Activated naive CD4-positive, alpha-beta T cell treated with anti-CD3 and anti-CD28 coated beads, Interleukin-2, amount 50 U/mL, for 72 hours (primary cell): Measurements from ENCODE around the gene NXPH3. TPM values are rescaled to one million over a fixed set of nuclear protein-coding genes. Genes with fewer than 3 reads are reported as not detected.
A peak's percentile ranks its signal among the peaks of the same experiment; 100 is the strongest.

Experiments
- ATAC-seq, 2 donors: fragments of 150-1000 bp; cut with Tn5 transposase; 2 replicates each; pipeline ENCODE4 v1.10.0; 2021; ENCODE audit warnings: mild to moderate bottlenecking in 2 of 2, moderate library complexity in 2 of 2
- DNase-seq, 2 donors: peaks; one replicate each; pipeline ENCODE4 v3.0.0; 2021 to 2022; ENCODE audit warnings: low spot score in 2 of 2
- H3K27ac Mint-ChIP-seq, 2 donors: one replicate each; pipeline ENCODE4 v1.8.0; 2022; ENCODE audit warnings: mild to moderate bottlenecking in 2 of 2, mixed read lengths in 2 of 2
- H3K36me3 Mint-ChIP-seq, 2 donors: one replicate each; pipeline ENCODE4 v1.8.0; 2022; ENCODE audit warnings: mixed read lengths in 2 of 2
- H3K9me3 Mint-ChIP-seq, 2 donors: one replicate each; pipeline ENCODE4 v1.8.0; 2022; ENCODE audit warnings: mixed read lengths in 2 of 2
- total RNA-seq, 2 donors: library from RNA; stranded (reverse); gene quantifications; one replicate each; pipeline ENCODE4 v1.2.3, GENCODE V29; 2022

Gene NXPH3
- total RNA-seq, 2 donors from 2014 or later, result 0.14 to 0.23 TPM

- no peaks in the 10 kb centered on the region for H3K9me3 Mint-ChIP-seq
- no peak for DNase-seq
- no peak for ATAC-seq
- no peaks in the 10 kb centered on the region for H3K36me3 Mint-ChIP-seq
- H3K27ac Mint-ChIP-seq, result no peak overlapping the region
These were observed 4.5 kb downstream of the NXPH3 start for GRCh38 chr17:49580055-49580721.

DNA sequence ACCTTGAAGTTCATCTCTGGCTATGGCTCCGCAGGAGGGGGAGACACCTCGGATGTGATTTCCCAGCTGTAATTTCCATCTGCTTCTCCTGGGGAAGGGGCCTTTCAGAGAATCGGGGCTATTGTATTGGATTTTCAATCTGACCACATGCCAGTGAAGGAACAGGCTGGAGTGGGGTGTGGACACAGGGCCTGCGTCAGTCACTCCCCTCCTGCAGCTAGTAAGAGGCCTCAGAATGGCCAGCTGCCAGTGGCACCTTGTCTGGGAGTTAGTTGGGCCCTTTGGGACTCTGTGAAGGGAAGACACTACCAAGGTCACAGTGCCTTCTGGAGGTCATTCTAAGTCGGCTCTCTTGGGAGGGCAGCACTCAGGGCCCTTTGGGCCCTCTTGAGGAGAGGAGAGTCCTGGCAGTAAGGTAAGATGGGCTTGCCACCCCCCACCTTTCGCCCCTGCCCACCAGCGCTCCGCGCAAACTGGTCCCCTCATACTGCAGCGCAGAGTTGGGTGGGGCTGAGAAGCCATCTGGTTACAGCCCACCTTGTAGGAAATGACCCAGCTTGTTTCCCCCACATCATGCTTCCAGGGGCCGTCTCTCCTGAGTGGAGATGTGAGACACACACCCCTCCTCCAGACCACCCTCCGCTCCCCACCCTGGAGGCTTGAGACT, 5.4 kb downstream of the NXPH3 start:
- ATAC-seq (no peak), DNase-seq (no peak)
- no peaks in the 10 kb centered on the region for H3K36me3 Mint-ChIP-seq
- H3K27ac Mint-ChIP-seq, result no peak overlapping the region
- no peaks in the 10 kb centered on the region for H3K9me3 Mint-ChIP-seq

DNA sequence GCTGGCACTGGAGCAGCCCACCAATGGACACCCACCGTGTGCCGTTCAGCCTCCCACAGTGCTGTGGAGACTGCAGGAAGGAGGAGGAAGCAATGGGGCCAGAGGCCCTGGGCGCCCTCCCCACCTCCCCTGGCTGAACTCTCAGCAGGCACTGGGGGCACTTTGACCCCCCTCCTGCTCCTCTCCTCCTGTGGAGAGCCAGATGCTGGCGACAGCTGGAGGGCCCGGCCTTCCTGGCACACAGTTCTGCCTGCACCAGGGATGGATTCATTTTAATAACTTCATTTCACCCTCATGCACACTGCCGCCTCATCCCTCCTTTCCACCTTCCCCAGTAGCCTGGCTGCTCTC, 6.0 kb downstream of the NXPH3 start:
- no peak for DNase-seq
- no peak overlapping the region for H3K27ac Mint-ChIP-seq
- no peaks in the 10 kb centered on the region for H3K36me3 Mint-ChIP-seq
- ATAC-seq, result no peak
- H3K9me3 Mint-ChIP-seq, result no peaks in the 10 kb centered on the region

DNA sequence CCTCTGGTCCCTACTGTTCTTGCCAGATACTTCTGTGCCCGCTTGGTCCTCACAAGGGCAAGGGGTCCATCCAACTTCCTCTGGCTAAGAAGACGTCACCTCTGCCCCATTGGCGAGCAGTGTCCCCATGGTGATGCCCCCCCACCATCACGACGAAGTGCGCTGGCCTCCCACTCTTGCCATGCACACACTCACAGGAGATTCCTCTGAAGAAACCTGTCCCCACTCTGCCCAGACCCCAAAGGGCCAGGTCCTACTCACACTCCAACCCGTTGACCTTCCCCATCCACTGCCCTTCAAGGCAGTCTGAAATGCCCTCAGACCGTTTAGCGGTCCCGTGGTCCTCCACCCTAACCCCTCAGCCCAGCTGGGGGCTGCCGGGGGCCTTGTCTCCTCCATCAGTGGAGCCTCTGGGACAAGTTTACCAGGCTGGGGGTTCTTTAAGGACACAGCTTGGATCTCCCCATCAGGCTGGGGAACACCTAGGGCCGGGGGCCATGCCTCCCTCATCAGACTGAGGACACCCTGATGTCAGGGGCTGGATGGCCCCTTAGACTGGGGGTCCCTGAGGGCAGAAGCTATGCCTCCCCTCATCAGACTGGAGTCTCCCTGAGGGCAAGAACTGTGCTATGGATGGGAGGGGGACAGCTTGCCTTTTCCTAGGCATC, 6.5 kb downstream of the NXPH3 start:
- ATAC-seq (no peak), DNase-seq (no peak)
- Mint-ChIP-seq H3K9me3 (no peaks in the 10 kb centered on the region), H3K36me3 (no peaks in the 10 kb centered on the region), H3K27ac (peak overlapping the region in 1 of 2 donors; percentile 72)

DNA sequence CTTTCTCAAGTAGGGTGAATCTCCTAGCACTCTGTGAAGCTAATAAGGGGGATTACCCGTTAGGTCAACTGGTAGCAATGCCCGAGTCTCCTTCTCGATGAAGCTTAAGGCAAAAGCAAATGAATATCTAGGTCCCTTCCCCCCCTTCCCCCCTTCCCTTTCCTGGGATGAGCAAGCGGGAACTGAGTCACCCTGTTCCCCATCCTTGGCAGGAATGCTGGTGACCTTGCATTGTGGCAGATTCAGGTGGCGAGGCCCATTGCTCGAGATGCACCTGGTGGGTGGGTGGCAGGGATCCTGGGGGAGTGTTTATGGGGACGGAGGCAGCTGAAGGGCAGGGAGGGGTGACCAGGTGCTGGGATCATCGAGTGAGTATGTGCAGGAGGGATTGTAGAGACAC, 7.1 kb downstream of the NXPH3 start:
- Mint-ChIP-seq H3K27ac (no peak overlapping the region), H3K36me3 (no peaks in the 10 kb centered on the region), H3K9me3 (no peaks in the 10 kb centered on the region)
- ATAC-seq (no peak), DNase-seq (no peak)

DNA sequence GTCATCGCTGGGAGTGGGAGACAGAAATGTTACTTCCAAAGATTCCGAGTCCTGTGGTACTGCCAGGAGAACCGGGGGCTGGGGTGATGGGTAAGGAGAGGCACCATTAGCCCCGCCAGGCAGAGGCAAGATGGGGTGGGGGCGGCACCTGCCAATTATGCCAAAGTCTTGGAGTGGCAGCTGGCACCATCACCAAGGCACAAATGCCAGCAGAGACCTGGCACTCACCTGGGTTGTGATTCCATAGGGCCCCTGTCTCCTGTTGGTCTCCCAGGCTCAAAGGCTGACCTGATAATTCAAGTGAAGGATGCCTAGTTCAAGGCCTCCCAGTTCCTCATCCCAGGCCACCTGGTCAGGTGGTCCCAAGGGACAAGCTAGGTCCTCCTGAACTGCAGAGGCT, 7.6 kb downstream of the NXPH3 start:
- no peak for ATAC-seq
- H3K36me3 Mint-ChIP-seq, result no peaks in the 10 kb centered on the region
- no peaks in the 10 kb centered on the region for H3K9me3 Mint-ChIP-seq
- DNase-seq, result no peak
- no peak overlapping the region for H3K27ac Mint-ChIP-seq

DNA sequence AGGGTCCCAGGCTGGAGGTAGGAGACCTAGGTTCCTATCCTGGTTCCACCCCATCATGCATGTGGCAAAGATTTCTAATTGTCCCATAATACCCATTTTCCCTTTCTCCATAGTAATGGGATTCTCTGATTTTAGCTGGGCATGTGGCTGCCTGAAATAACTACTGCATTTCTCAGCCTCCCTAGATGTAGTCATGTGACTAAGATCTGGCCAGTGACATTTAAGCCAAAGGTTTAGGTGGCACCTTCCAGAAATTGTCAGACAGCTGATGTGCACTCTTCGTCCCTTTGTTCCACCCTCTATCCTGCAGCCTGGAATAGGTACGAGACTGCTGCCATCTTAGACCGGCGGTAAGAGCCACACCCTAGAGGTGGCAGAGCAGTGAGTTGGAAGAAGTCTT, 8.2 kb downstream of the NXPH3 start:
- Mint-ChIP-seq H3K9me3 (no peaks in the 10 kb centered on the region), H3K27ac (no peak overlapping the region), H3K36me3 (no peaks in the 10 kb centered on the region)
- DNase-seq (no peak), ATAC-seq (no peak)

DNA sequence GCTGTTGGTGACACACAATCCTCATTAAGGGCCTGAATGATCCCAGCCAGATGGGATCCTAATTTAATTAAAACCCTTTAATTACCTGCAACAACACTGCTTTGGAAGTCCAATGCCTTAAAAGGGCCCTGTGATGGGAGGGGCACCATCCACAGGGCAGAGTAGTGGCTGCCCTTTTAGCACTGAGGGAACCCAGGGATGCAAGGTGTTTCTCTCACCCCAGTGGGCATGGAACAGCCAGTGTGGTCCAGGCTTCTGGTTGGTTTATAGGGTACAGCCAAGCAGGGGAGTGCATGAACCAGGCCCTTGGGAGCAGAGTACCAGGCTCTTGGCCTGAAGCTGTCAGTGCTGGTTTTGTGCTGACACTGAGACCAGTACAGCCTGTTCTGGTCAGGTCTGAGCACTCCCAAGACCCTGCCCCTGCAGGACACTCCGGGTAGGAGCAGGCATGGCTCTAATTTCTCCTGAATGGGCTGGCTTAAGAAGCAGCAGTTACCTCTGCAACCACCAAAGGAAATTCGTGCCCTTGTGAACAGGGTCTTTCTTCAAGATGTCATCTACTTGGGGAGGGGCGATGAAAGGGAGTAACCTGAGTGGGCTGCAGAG, 9.9 kb downstream of the NXPH3 start:
- H3K36me3 Mint-ChIP-seq, result no peaks in the 10 kb centered on the region
- DNase-seq, result no peak
- H3K9me3 Mint-ChIP-seq, result no peaks in the 10 kb centered on the region

DNA sequence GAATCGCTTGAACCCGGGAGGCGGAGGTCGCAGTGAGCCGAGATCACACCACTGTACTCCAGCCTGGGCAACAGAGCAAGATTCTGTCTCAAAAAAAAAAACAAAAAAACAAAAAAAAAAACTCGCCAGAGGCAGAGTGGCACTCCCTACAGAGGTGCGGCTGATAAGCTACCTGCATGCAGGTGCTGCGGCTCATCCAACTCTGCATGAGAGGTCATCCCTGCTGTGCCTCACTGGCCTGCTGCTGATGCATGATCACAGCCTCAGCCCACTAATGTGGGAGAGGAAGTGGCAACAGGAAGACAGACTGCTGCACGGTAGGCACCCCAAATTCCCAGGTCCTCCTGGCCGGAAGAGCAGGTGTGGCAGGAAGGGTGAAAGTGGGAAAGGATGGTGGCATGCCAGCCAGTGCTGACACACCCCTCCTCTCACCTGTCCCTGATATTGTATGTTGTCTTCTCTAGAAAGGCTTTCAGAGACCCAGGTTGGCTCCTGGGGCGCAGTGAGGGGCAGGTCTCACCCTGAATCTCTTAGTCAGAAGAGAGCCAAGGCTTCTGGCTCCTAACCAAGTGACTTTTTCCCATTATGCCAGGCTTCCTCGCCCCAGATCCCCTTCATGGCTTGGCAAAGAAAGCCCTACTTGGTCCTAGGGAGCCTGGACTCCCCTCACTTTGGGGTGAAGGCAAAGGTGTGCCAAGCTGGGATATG, 11.8 kb downstream of the NXPH3 start:
- Mint-ChIP-seq H3K27ac (no peak overlapping the region), H3K36me3 (no peaks in the 10 kb centered on the region), H3K9me3 (no peaks in the 10 kb centered on the region)
- ATAC-seq, result no peak
- DNase-seq, result no peak

More for the DNA sequence above, 9.9 kb downstream of the NXPH3 start:
- ATAC-seq, result peak in 1 of 2 donors; percentile 17
- no peak overlapping the region for H3K27ac Mint-ChIP-seq

- no peaks in the 10 kb centered on the region for H3K36me3 Mint-ChIP-seq
- ATAC-seq, result peak in 1 of 2 donors; percentile 11
- no peak overlapping the region for H3K27ac Mint-ChIP-seq
- no peaks in the 10 kb centered on the region for H3K9me3 Mint-ChIP-seq
- no peak for DNase-seq
These were observed 12.6 kb downstream of the NXPH3 start for GRCh38 chr17:49588312-49588711.

DNA sequence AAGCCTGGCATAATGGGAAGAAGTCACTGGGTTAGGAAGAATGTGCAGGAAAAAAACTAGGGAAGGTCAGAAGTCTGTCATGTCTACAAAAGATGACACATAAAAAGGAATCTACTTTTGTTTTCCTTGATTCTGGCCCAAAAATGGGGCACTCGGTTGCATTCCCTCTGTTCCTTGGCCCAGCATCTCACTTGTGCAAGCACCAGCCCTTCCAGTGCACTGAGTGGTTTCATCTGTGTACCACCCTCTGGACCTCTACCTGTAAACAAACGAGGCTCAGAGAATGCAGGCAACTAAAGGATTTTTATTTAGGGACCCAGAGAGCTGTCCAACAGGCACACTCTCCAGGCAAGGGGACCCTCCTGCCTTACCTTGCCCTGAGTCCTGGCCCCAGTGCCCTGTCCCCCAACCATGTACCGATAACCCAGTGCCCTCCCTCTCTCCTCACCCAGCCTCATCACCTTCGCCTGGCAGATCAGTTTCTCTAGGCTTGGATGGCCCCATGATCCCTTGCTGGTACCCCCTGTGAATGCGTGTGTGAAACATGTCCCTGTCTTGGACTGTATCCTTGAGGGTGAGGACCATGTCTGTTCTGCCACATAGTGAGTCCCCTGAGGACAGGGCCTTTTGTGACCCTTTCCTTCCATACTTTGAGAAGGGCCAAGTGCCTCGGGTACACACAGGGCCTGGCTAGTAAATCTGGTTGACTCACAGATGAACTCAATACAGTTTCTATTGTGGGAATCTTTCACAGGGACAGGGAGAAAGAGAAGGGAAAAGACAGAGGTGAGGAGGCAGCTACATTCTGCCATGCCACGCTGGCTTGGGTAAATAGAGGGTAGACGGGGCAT, 13.3 kb downstream of the NXPH3 start:
- Mint-ChIP-seq H3K27ac (peak overlapping the region in 1 of 2 donors; percentile 48), H3K36me3 (no peaks in the 10 kb centered on the region), H3K9me3 (no peaks in the 10 kb centered on the region)
- ATAC-seq, result no peak
- DNase-seq, result no peak

DNA sequence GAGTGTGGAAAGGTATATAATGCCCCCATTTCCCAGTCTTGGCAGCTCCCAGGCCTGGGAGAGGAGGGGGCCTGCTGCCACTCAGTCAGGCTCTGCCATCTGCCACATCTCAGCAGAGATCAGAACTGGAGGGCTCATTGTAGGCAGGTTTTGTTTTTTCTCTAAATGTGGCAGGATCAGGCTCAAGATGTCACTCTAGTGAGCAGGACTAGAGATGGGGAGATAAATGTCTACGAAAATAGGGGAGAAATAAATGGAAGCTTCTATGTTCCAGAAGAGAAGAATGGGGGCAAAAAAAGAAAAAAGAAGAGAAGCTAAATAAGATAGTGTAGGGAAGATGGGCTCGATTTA, 13.9 kb downstream of the NXPH3 start:
- Mint-ChIP-seq H3K36me3 (no peaks in the 10 kb centered on the region), H3K9me3 (no peaks in the 10 kb centered on the region)
- ATAC-seq, result no peak

GRCh38 chr17:49590874-49591273, 15.2 kb downstream of the NXPH3 start:
- Mint-ChIP-seq H3K36me3 (no peaks in the 10 kb centered on the region), H3K27ac (no peak overlapping the region), H3K9me3 (no peaks in the 10 kb centered on the region)
- DNase-seq, result no peak
- no peak for ATAC-seq

More for the DNA sequence above, 13.9 kb downstream of the NXPH3 start:
- DNase-seq, result no peak
- H3K27ac Mint-ChIP-seq, result peak overlapping the region in 1 of 2 donors; percentile 37

GRCh38 chr17:49592263-49592662, 16.6 kb downstream of the NXPH3 start:
- no peak for DNase-seq
- Mint-ChIP-seq H3K9me3 (no peaks in the 10 kb centered on the region), H3K36me3 (no peaks in the 10 kb centered on the region), H3K27ac (peak overlapping the region in 1 of 2 donors; percentile 10)
- ATAC-seq, result no peak

DNA sequence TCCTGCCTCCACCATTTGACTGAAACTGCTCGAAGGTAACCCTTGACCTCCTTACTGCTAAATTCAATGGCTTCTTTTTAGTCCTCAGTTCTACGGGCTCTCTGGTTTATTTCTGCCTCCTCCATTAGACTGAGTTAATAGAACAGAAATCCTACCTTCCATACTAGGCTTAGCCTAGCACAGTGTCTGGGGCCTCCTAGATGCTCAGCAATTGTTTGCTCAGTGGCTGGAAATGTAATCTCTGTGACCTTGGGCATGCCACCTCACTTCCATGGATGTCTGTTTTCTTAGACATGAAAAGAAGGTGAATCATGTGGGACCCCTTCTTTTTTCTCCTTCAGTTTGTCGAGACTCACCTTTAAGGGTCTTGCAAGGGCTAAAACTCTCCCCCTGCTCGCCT, 19.7 kb downstream of the NXPH3 start:
- ATAC-seq, result no peak
- no peak for DNase-seq
- Mint-ChIP-seq H3K27ac (no peak overlapping the region), H3K9me3 (no peaks in the 10 kb centered on the region), H3K36me3 (peaks cover 0 to 4% of the 10 kb centered on the region in 2 donors)

GRCh38 chr17:49595980-49596379, 20.3 kb downstream of the NXPH3 start:
- peaks cover 0 to 4% of the 10 kb centered on the region in 2 donors for H3K36me3 Mint-ChIP-seq
- H3K9me3 Mint-ChIP-seq, result no peaks in the 10 kb centered on the region
- no peak overlapping the region for H3K27ac Mint-ChIP-seq
- DNase-seq (no peak), ATAC-seq (no peak)
